Measurements from ENCODE around the gene LGI1.

GRCh38 chr10:93796167-93796566, 38.4 kb downstream of the LGI1 start:
- TF ChIP-seq CTCF (IDR thresholded peaks at IDR 0.05; ENCODE audit: low read depth, low read length), result no peak
- TF ChIP-seq MAX (IDR thresholded peaks at IDR 0.05; ENCODE audit: low read depth, low read length), result no peak

Data from NB4 (cell line).